Stimulated activated naive CD8-positive, alpha-beta T cell treated with anti-CD3 and anti-CD28 coated beads, Interleukin-15, amount 100 ng/mL, for 72 hours (primary cell): ENCODE results near the gene CCDC177.

Experiments
- ATAC-seq: fragments of 150-1000 bp; cut with Tn5 transposase; 2 replicates; pipeline ENCODE4 v1.10.0; 2021; ENCODE audit warnings: mild to moderate bottlenecking, moderate library complexity
- DNase-seq, 2 donors: peaks; one replicate each; pipeline ENCODE4 v3.0.0; 2021 to 2022
- H3K27ac Mint-ChIP-seq, 2 donors: one replicate each; pipeline ENCODE4 v1.8.0; 2022; ENCODE audit warnings: mild to moderate bottlenecking in 2 of 2, mixed read lengths in 2 of 2, moderate library complexity in 2 of 2
- H3K27me3 Mint-ChIP-seq: one replicate; pipeline ENCODE4 v1.8.0; 2022; ENCODE audit warnings: mixed read lengths
- H3K4me1 Mint-ChIP-seq: one replicate; pipeline ENCODE4 v1.8.0; 2022; ENCODE audit warnings: mild to moderate bottlenecking, mixed read lengths
- H3K4me3 Mint-ChIP-seq, 2 donors: one replicate each; pipeline ENCODE4 v1.8.0; 2022; ENCODE audit warnings: mild to moderate bottlenecking in 2 of 2, mixed read lengths in 2 of 2, moderate library complexity in 1 of 2
- H3K9me3 Mint-ChIP-seq, 2 donors: one replicate each; pipeline ENCODE4 v1.8.0; 2022; ENCODE audit warnings: mixed read lengths in 2 of 2

Gene CCDC177

DNA sequence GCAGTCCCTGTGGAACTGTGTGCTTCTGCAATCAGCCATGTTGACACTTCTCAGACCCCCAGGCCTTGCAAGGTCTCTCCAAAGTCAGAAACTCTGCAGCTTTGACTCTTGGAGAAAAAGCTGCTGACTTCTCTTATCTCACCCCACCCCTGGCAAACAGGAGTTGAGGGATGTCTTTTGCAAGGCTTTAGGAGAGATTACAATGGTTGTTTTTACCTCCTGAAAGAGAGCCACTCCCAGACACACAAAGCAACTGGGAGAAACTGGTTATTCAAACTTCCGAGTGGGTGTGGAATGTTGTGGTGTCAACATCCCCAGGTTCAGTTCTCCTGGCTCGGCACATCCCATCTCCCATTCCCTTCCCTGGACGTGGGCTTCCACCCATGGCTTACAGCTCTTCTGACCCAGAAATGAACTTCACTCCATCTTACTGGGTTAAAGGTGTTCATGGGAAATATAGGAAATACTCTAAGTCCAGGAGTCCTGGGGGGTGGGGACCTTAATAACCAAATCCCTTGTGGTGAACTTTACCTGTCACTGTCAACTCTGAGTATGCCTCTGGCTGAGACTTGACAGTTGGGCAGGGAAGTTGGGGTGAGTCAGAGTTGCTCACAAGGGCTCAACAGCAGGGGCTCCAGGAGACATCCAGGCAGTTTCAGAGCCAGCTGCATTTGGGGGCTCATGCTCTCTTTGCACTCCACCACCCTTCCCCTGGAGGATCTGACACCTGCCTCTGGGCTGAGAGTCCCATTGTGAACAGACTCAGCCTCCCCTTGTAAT, 41.9 kb downstream of the CCDC177 start:
- H3K4me3 Mint-ChIP-seq, result no peak overlapping the region
- peaks cover 49% of the 10 kb centered on the region for H3K27me3 Mint-ChIP-seq
- ATAC-seq, result no peak
- DNase-seq, result no peak
- no peaks in the 10 kb centered on the region for H3K4me1 Mint-ChIP-seq
- H3K27ac Mint-ChIP-seq, result no peak overlapping the region
- H3K9me3 Mint-ChIP-seq, result no peaks in the 10 kb centered on the region

DNA sequence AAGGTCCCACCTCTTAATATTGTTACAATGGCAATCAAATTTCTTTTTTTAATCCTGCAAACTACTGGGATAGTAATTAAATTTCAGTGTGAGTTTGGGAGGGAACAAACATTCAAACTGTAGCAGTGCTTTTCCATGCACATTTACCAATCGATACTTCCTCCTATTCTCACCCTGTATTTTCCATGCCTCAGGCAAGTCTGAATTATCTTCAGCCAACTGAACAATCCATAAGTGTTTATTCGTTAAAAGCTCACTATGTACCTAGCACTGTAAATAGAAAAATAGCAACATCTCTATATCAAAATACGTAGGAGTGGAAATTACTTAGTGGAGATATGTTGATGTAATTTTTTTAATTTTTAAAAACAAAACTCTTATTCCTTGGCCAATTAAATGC, 43.5 kb downstream of the CCDC177 start:
- Mint-ChIP-seq H3K9me3 (no peaks in the 10 kb centered on the region), H3K4me3 (no peak overlapping the region), H3K27ac (no peak overlapping the region), H3K4me1 (no peaks in the 10 kb centered on the region), H3K27me3 (peaks cover 38% of the 10 kb centered on the region)
- ATAC-seq (no peak), DNase-seq (no peak)

DNA sequence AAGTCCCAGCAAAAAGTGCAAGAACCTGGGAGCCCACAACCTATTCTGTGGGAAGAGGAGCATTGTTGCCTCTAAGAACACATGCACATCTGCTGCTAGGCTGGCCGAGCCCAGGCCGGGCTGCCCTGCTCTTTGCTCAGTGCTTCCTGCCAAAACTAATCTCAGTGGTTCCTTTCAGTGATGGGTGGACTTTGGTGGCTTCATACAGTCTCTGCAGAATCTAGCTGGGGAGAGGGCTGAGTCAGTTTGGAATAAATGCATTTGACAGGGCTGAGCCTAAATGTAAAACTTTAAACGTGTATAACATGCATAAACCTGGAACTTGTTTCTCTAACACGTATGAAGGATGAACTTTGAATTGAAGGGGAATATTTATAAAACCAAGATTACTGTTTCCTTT, 44.6 kb downstream of the CCDC177 start:
- H3K4me1 Mint-ChIP-seq, result no peaks in the 10 kb centered on the region
- H3K27ac Mint-ChIP-seq, result no peak overlapping the region
- ATAC-seq (no peak), DNase-seq (no peak)
- no peak overlapping the region for H3K4me3 Mint-ChIP-seq
- no peaks in the 10 kb centered on the region for H3K9me3 Mint-ChIP-seq
- peaks cover 28% of the 10 kb centered on the region for H3K27me3 Mint-ChIP-seq

GRCh38 chr14:69529563-69529962, 45.1 kb downstream of the CCDC177 start:
- ATAC-seq, result no peak
- Mint-ChIP-seq H3K27ac (no peak overlapping the region), H3K4me3 (no peak overlapping the region), H3K4me1 (no peaks in the 10 kb centered on the region), H3K27me3 (peaks cover 23% of the 10 kb centered on the region), H3K9me3 (no peaks in the 10 kb centered on the region)
- DNase-seq, result no peak

- H3K9me3 Mint-ChIP-seq, result no peaks in the 10 kb centered on the region
- no peak overlapping the region for H3K27ac Mint-ChIP-seq
- no peak for DNase-seq
- H3K4me3 Mint-ChIP-seq, result no peak overlapping the region
- no peak for ATAC-seq
- H3K4me1 Mint-ChIP-seq, result no peaks in the 10 kb centered on the region
- peaks cover 22% of the 10 kb centered on the region for H3K27me3 Mint-ChIP-seq
Measured at GRCh38 chr14:69528930-69529329, 45.7 kb downstream of the CCDC177 start.

GRCh38 chr14:69528143-69528542, 46.5 kb downstream of the CCDC177 start:
- no peak overlapping the region for H3K4me3 Mint-ChIP-seq
- ATAC-seq (peak; percentile 5), DNase-seq (no peak)
- peaks cover 14% of the 10 kb centered on the region for H3K27me3 Mint-ChIP-seq
- H3K4me1 Mint-ChIP-seq, result no peaks in the 10 kb centered on the region
- no peak overlapping the region for H3K27ac Mint-ChIP-seq
- H3K9me3 Mint-ChIP-seq, result no peaks in the 10 kb centered on the region

- DNase-seq (no peak), ATAC-seq (no peak)
- Mint-ChIP-seq H3K4me3 (no peak overlapping the region), H3K4me1 (no peaks in the 10 kb centered on the region), H3K27me3 (peaks cover 10% of the 10 kb centered on the region), H3K9me3 (no peaks in the 10 kb centered on the region), H3K27ac (no peak overlapping the region)
Measured at GRCh38 chr14:69527635-69528034, 47.0 kb downstream of the CCDC177 start.

- Mint-ChIP-seq H3K4me1 (no peaks in the 10 kb centered on the region), H3K9me3 (no peaks in the 10 kb centered on the region), H3K27ac (no peak overlapping the region), H3K4me3 (no peak overlapping the region), H3K27me3 (no peaks in the 10 kb centered on the region)
- ATAC-seq (no peak), DNase-seq (no peak)
Measured at GRCh38 chr14:69525896-69526295, 48.8 kb downstream of the CCDC177 start.

GRCh38 chr14:69522026-69522425, 52.6 kb downstream of the CCDC177 start:
- Mint-ChIP-seq H3K4me1 (no peaks in the 10 kb centered on the region), H3K27me3 (peaks cover 14% of the 10 kb centered on the region), H3K9me3 (no peaks in the 10 kb centered on the region), H3K27ac (no peak overlapping the region), H3K4me3 (no peak overlapping the region)
- DNase-seq (no peak), ATAC-seq (no peak)
